GM21529 (cell line): ENCODE data around the gene SBF1.

ENCODE experiments used
- ATAC-seq: cut with Tn5 transposase; IDR thresholded peaks from one replicate; pipeline ENCODE4 v1.9.1; 2021; ENCODE audit not compliant: unreplicated experiment

SBF1 gene

GRCh38 chr22:50446708-50447575 lies 27.9 kb downstream of the SBF1 start:
- ATAC-seq = no peak

- no peak for ATAC-seq
Observed at GRCh38 chr22:50445880-50446707, 28.7 kb downstream of the SBF1 start.

GRCh38 chr22:50445071-50445879 lies 29.6 kb downstream of the SBF1 start:
- ATAC-seq = no peak

- ATAC-seq = no peak
Observed at GRCh38 chr22:50444663-50445062, 30.2 kb downstream of the SBF1 start.

GRCh38 chr22:50443801-50444625 lies 30.8 kb downstream of the SBF1 start:
- ATAC-seq = no peak

GRCh38 chr22:50443197-50443596 lies 31.6 kb downstream of the SBF1 start:
- no peak for ATAC-seq

GRCh38 chr22:50441428-50441993 lies 33.3 kb downstream of the SBF1 start:
- no peak for ATAC-seq

- ATAC-seq = no peak
Observed at GRCh38 chr22:50440544-50441249, 34.1 kb downstream of the SBF1 start.

- ATAC-seq = no peak
Observed at GRCh38 chr22:50439871-50440331, 34.9 kb downstream of the SBF1 start.

GRCh38 chr22:50439314-50439870 lies 35.4 kb downstream of the SBF1 start:
- no peak for ATAC-seq

GRCh38 chr22:50438305-50439275 lies 36.2 kb downstream of the SBF1 start:
- ATAC-seq = no peak

GRCh38 chr22:50437511-50438304 lies 37.1 kb downstream of the SBF1 start:
- no peak for ATAC-seq

GRCh38 chr22:50436841-50437341 lies 37.9 kb downstream of the SBF1 start:
- no peak for ATAC-seq

- no peak for ATAC-seq
Observed at GRCh38 chr22:50436015-50436830, 38.6 kb downstream of the SBF1 start.

GRCh38 chr22:50435291-50436014 lies 39.4 kb downstream of the SBF1 start:
- ATAC-seq = no peak
